Measurements from ENCODE around the gene TMED10. TPM values are rescaled to one million over a fixed set of nuclear protein-coding genes. Genes with fewer than 3 reads are reported as not detected.
A peak's percentile ranks its signal among the peaks of the same experiment; 100 is the strongest.

The TMED10 gene
- total and polyA plus RNA-seq, 2 of the 13 experiments (the other 11 are each of a cell fraction or from before 2014, with no cell fraction given) = 311 to 377 TPM

DNA sequence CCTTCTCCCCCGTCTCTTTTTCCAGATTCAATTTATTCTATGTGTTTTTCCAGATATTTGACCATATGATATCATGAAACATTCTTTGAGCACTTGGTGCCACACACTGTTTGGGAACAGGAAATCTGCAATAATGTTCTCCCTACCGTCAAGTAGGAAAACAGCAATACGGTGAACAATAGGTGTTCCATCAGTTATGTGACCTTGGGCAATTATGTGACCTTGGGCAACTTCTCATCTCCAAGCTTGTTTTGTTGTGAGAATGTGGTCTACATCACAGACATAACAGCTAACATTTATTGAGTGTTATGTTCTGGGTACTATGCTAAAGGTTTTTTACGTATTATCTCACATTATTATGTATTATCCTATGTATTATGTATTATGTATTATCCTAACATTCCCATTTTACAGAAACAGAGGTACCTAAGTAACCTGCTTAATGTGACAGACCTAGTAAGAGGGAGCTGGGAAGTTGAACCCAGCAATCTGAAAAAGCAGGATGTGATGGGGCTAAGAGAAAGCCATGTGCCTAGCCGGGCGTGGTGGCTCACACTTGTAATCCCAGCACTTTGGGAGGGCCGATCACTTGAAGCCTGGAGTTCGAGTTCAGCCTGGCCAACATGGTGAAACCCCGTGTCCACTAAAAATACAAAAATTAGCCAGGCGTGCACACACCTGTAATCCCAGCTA, 48.4 kb downstream of the TMED10 start (continued):
- TF ChIP-seq, protein P1, sequence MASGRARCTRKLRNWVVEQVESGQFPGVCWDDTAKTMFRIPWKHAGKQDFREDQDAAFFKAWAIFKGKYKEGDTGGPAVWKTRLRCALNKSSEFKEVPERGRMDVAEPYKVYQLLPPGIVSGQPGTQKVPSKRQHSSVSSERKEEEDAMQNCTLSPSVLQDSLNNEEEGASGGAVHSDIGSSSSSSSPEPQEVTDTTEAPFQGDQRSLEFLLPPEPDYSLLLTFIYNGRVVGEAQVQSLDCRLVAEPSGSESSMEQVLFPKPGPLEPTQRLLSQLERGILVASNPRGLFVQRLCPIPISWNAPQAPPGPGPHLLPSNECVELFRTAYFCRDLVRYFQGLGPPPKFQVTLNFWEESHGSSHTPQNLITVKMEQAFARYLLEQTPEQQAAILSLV (CRISPR knock-in tag; IDR thresholded peaks at IDR 0.05; ENCODE audit: borderline replicate concordance) = no peak
- TF ChIP-seq JUND (CRISPR knock-in tag; IDR thresholded peaks at IDR 0.05) = no peak
- TF ChIP-seq, protein P2, sequence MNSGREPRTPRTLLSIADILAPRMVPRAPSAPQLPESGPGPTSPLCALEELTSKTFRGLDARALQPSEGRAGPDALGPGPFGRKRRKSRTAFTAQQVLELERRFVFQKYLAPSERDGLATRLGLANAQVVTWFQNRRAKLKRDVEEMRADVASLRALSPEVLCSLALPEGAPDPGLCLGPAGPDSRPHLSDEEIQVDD (CRISPR knock-in tag; IDR thresholded peaks at IDR 0.05; ENCODE audit: borderline replicate concordance) = no peak
- TF ChIP-seq ARHGAP35 (CRISPR knock-in tag; IDR thresholded peaks at IDR 0.05; ENCODE audit: borderline replicate concordance) = no peak
- TF ChIP-seq CEBPB (IDR thresholded peaks at IDR 0.05; ENCODE audit: borderline replicate concordance, low read depth, low read length) = peak; percentile 55
- TF ChIP-seq SOX6 (IDR thresholded peaks at IDR 0.05) = no peak
- TF ChIP-seq SOX6 (CRISPR knock-in tag; IDR thresholded peaks at IDR 0.05) = peak; percentile 65
- TF ChIP-seq NR2F2 (IDR thresholded peaks at IDR 0.05; ENCODE audit: borderline replicate concordance, low read depth) = no peak
- peak; percentile 16 for TF ChIP-seq RBM22 (optimal IDR thresholded peaks at IDR 0.05; ENCODE audit: low read length)
- TF ChIP-seq ZNF652 (CRISPR knock-in tag; IDR thresholded peaks at IDR 0.05; ENCODE audit: borderline replicate concordance, low read depth) = no peak
- TF ChIP-seq SAP130 (CRISPR knock-in tag; IDR thresholded peaks at IDR 0.05; ENCODE audit: low read depth) = peak; percentile 31; the same call in 1 of the 2 replicates
- no peak for TF ChIP-seq ZNF644 (CRISPR knock-in tag; IDR thresholded peaks at IDR 0.05; ENCODE audit: low read depth)
- TF ChIP-seq, protein P3, sequence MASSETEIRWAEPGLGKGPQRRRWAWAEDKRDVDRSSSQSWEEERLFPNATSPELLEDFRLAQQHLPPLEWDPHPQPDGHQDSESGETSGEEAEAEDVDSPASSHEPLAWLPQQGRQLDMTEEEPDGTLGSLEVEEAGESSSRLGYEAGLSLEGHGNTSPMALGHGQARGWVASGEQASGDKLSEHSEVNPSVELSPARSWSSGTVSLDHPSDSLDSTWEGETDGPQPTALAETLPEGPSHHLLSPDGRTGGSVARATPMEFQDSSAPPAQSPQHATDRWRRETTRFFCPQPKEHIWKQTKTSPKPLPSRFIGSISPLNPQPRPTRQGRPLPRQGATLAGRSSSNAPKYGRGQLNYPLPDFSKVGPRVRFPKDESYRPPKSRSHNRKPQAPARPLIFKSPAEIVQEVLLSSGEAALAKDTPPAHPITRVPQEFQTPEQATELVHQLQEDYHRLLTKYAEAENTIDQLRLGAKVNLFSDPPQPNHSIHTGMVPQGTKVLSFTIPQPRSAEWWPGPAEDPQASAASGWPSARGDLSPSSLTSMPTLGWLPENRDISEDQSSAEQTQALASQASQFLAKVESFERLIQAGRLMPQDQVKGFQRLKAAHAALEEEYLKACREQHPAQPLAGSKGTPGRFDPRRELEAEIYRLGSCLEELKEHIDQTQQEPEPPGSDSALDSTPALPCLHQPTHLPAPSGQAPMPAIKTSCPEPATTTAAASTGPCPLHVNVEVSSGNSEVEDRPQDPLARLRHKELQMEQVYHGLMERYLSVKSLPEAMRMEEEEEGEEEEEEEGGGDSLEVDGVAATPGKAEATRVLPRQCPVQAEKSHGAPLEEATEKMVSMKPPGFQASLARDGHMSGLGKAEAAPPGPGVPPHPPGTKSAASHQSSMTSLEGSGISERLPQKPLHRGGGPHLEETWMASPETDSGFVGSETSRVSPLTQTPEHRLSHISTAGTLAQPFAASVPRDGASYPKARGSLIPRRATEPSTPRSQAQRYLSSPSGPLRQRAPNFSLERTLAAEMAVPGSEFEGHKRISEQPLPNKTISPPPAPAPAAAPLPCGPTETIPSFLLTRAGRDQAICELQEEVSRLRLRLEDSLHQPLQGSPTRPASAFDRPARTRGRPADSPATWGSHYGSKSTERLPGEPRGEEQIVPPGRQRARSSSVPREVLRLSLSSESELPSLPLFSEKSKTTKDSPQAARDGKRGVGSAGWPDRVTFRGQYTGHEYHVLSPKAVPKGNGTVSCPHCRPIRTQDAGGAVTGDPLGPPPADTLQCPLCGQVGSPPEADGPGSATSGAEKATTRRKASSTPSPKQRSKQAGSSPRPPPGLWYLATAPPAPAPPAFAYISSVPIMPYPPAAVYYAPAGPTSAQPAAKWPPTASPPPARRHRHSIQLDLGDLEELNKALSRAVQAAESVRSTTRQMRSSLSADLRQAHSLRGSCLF (CRISPR knock-in tag; IDR thresholded peaks at IDR 0.05; ENCODE audit: borderline replicate concordance) = no peak
- no peak for TF ChIP-seq HOXA3 (CRISPR knock-in tag; IDR thresholded peaks at IDR 0.05)
- no peak for TF ChIP-seq NR2F6 (IDR thresholded peaks at IDR 0.05)
- TF ChIP-seq NR2F6 (CRISPR knock-in tag; IDR thresholded peaks at IDR 0.05) = peak; percentile 26; the same call in 1 of the 2 replicates
- TF ChIP-seq, protein P4, sequence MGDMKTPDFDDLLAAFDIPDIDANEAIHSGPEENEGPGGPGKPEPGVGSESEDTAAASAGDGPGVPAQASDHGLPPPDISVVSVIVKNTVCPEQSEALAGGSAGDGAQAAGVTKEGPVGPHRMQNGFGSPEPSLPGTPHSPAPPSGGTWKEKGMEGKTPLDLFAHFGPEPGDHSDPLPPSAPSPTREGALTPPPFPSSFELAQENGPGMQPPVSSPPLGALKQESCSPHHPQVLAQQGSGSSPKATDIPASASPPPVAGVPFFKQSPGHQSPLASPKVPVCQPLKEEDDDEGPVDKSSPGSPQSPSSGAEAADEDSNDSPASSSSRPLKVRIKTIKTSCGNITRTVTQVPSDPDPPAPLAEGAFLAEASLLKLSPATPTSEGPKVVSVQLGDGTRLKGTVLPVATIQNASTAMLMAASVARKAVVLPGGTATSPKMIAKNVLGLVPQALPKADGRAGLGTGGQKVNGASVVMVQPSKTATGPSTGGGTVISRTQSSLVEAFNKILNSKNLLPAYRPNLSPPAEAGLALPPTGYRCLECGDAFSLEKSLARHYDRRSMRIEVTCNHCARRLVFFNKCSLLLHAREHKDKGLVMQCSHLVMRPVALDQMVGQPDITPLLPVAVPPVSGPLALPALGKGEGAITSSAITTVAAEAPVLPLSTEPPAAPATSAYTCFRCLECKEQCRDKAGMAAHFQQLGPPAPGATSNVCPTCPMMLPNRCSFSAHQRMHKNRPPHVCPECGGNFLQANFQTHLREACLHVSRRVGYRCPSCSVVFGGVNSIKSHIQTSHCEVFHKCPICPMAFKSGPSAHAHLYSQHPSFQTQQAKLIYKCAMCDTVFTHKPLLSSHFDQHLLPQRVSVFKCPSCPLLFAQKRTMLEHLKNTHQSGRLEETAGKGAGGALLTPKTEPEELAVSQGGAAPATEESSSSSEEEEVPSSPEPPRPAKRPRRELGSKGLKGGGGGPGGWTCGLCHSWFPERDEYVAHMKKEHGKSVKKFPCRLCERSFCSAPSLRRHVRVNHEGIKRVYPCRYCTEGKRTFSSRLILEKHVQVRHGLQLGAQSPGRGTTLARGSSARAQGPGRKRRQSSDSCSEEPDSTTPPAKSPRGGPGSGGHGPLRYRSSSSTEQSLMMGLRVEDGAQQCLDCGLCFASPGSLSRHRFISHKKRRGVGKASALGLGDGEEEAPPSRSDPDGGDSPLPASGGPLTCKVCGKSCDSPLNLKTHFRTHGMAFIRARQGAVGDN (CRISPR knock-in tag; IDR thresholded peaks at IDR 0.05) = 0 out of 2 replicates have a peak, but pooled peaks have one; percentile 16
- TF ChIP-seq, protein P5, sequence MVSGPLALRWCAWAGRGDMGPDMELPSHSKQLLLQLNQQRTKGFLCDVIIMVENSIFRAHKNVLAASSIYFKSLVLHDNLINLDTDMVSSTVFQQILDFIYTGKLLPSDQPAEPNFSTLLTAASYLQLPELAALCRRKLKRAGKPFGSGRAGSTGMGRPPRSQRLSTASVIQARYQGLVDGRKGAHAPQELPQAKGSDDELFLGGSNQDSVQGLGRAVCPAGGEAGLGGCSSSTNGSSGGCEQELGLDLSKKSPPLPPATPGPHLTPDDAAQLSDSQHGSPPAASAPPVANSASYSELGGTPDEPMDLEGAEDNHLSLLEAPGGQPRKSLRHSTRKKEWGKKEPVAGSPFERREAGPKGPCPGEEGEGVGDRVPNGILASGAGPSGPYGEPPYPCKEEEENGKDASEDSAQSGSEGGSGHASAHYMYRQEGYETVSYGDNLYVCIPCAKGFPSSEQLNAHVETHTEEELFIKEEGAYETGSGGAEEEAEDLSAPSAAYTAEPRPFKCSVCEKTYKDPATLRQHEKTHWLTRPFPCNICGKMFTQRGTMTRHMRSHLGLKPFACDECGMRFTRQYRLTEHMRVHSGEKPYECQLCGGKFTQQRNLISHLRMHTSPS (CRISPR knock-in tag; IDR thresholded peaks at IDR 0.05; ENCODE audit: low read depth) = no peak
